Measurements from ENCODE around the gene OR2S2.

Gene OR2S2

DNA sequence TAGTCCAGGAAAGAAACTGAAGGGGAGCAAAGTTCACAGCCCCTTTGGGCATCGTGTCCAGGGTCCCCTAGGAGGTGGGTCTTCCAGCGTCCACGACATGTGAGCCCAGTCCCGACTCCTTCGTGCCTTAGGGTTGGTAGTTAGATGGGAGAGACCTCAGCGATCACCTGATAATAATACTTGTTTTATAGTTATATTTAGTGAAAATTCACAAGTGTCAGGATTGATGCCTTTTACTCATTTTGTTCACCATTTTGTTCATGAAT is 28.6 kb downstream of the OR2S2 start:
- CTCF ChIA-PET: no interaction called here
- H3K27ac ChIP-seq: no peak overlapping the region
- POLR2A ChIA-PET (ENCODE audit: low non-redundant PET): no interaction called here
- TF ChIP-seq, protein P1, sequence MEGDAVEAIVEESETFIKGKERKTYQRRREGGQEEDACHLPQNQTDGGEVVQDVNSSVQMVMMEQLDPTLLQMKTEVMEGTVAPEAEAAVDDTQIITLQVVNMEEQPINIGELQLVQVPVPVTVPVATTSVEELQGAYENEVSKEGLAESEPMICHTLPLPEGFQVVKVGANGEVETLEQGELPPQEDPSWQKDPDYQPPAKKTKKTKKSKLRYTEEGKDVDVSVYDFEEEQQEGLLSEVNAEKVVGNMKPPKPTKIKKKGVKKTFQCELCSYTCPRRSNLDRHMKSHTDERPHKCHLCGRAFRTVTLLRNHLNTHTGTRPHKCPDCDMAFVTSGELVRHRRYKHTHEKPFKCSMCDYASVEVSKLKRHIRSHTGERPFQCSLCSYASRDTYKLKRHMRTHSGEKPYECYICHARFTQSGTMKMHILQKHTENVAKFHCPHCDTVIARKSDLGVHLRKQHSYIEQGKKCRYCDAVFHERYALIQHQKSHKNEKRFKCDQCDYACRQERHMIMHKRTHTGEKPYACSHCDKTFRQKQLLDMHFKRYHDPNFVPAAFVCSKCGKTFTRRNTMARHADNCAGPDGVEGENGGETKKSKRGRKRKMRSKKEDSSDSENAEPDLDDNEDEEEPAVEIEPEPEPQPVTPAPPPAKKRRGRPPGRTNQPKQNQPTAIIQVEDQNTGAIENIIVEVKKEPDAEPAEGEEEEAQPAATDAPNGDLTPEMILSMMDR (conservative IDR thresholded peaks at IDR 0.05; ENCODE audit: low read depth): no peak
- DNase-seq (ENCODE audit: low spot score): no peak

DNA sequence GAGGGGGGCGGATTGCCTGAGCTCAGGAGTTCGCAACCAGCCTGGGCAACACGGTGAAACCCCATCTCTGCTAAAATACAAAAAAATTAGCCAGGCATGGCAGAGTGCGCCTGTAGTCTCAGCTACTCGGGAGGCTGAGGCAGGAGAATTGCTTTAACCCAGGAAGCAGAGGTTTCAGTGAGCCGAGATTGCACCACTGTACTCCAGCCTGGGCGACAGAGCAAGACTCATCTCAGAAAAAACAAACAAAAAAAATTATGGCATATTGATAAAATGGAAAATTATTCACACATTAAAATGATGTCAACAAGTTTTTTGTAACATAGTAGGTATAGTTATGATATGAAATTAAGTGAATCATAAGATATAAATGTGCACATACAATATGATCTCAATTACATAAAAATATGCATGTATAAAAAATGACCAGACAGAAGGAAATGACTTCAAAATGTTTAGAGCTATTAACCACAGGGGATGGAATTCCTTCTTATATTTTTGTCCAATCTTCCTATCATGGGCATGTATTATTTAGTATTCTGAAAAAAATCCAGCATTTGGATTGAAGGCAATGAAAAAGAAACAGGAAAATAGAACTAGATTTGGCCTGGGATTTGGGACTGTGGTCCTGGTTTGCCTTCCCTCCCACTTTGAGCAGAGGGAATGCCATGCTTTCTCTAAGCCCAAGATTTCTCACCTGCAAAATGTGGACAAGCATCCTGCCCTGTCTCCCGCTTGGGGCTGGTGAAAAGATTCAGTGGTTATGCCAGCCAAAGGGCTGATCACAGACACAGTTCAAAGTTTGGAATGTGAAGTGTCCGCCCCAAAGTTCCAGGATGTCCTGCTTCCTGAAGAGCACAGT is 29.1 kb downstream of the OR2S2 start:
- TF ChIP-seq, protein P1 (conservative IDR thresholded peaks at IDR 0.05; ENCODE audit: low read depth): no peak
- CTCF ChIA-PET: no interaction called here
- DNase-seq (ENCODE audit: low spot score): no peak
- POLR2A ChIA-PET (ENCODE audit: low non-redundant PET): no interaction called here
- H3K27ac ChIP-seq: no peak overlapping the region

DNA sequence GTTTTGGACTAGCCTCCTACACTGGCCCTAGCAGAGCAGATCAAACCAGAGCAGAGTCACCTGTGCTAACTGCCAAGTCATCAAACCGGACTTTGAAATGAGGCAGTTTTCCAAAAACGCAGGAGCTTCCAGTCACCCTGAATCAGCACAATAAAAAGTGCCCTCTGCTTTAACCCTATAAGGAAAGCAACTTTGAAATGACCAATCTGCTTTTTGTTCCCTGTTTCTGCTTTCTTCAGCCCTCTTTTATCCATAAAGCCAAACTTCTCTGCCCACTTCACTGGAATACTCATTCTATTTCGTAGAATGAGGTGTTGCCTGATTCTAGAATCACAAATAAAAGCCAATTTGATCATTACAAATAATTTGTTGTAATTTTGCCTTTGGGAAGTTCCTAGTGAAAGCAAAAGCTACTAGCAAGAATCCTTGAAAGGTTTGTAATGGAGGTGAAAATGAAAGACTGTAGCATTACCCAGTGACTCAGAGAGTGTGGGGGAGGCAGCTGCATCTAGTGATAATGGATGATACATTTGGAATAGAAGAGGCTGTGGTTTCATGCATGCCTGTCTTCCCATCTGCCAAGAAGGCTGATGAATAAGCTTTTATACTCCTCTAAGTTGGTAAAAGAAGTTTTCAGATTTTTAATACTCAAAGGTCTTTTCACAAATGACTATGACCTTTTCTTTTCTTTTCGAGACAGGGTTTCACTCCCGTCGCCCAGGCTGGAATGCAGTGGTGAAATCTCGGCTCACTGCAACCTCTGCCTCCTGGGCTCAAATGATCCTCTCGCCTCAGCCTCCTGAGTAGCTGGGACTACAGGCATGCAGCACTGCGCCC is 33.8 kb downstream of the OR2S2 start:
- TF ChIP-seq, protein P1 (conservative IDR thresholded peaks at IDR 0.05; ENCODE audit: low read depth): no peak
- POLR2A ChIA-PET (ENCODE audit: low non-redundant PET): interaction anchor here (0.6 kb wide), 1 partner anchor 95 kb away, joined by 3 read pairs; no protein-coding TSS in a partner anchor
- DNase-seq (ENCODE audit: low spot score): peak; percentile 89
- H3K27ac ChIP-seq: peak overlapping the region; percentile 82
- CTCF ChIA-PET: interaction anchor here (0.6 to 1.0 kb wide), 7 partner anchors 21 to 1034 kb away, joined by 3 to 5 read pairs (median 3); no protein-coding TSS in a partner anchor

DNA sequence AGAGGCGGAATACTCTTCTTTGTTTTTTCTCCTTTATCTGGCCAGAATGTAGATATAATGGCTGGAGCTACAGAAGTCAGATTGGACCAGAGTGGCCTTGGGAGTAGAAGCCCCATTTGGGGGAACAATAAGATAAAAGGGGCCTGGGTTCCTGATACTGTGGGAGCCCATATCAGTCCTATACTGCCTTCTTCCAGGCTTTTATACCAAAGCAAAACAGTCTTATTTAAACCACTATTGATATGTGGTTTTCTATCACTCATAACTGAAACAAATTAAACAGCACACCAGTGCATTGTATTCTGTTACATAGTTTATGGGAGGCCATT is 34.4 kb downstream of the OR2S2 start:
- TF ChIP-seq, protein P1 (conservative IDR thresholded peaks at IDR 0.05; ENCODE audit: low read depth): no peak
- CTCF ChIA-PET: interaction anchor here (0.6 kb wide), 1 partner anchor 1034 kb away, joined by 3 read pairs; no protein-coding TSS in a partner anchor
- no peak for DNase-seq (ENCODE audit: low spot score)
- POLR2A ChIA-PET (ENCODE audit: low non-redundant PET): no interaction called here
- H3K27ac ChIP-seq: no peak overlapping the region

DNA sequence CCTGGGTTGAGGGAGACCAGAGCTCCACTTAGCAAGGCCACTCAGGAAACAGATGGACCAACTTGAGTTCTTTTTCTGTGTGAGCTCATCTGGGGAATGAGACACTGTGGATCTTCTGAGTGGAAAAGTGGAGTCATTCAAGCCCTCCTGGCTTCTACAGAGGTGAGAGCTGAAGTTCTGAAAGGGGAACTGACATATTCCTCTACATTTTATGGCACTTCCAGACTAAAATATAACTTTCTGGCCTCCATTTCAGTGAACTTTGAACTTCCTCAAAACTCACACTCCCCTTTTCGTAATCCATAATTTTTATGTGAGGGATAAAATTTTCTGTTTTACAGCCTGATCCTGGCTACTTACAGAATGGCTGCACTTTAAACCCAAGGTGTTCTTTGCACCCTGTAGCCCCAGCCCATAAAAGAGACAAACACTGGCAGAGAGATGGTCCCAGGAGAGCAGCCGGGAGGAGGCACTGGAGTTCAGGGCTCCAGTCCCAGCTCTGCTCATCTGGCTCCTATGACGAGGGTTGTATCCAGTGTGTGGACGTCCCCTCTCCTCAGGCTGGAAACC is 37.8 kb downstream of the OR2S2 start:
- CTCF ChIA-PET: interaction anchor here (0.5 to 0.8 kb wide), 2 partner anchors 9 to 86 kb away, joined by 3 read pairs; no protein-coding TSS in a partner anchor
- DNase-seq (ENCODE audit: low spot score): no peak
- H3K27ac ChIP-seq: no peak overlapping the region
- POLR2A ChIA-PET (ENCODE audit: low non-redundant PET): no interaction called here
- TF ChIP-seq, protein P1 (conservative IDR thresholded peaks at IDR 0.05; ENCODE audit: low read depth): no peak

DNA sequence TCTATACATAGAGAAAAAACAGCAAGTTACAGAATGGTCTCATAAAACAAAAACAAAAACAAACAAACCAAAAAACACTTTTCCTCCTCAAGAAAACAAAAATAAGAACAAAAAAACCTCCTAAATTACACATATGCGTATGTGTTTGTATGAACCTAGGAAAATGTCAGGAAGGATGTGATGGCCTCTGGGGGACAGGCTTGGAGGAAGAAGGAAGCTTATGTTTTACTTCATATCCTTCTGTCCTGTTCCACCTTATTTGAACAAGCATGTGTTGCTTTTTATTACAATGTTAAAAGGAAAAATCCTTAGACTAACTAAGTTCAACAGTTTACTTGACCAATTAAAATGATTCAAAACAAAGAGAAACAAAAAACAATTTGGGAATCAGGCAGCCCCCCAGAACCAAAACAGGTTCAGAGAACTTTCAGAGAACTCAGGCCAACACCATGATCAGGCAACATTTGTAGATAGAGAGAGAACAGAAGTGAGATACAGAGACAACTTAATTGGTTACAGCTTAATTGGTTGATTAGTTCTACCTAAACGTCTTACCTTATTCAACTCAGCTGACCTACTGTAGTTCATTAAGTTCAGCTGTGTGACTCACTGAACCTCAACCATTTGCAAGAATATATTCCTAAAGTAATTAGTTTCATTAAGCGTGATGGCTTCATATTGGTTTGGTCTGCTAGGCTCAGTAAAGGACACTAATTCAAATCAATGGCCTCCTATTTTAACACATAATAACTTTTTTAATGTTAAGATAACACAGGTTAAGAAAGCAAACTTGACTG is 38.5 kb downstream of the OR2S2 start:
- TF ChIP-seq, protein P1 (conservative IDR thresholded peaks at IDR 0.05; ENCODE audit: low read depth): no peak
- no peak for DNase-seq (ENCODE audit: low spot score)
- ChIA-PET POLR2A (ENCODE audit: low non-redundant PET) (no interaction called here), CTCF (interaction anchor here (0.5 kb wide), 1 partner anchor 87 kb away, joined by 3 read pairs; no protein-coding TSS in a partner anchor)
- no peak overlapping the region for H3K27ac ChIP-seq
